GM18526 (cell line): Measurements from ENCODE around the gene OR2W3.

Source experiments
- POLR2A ChIP-seq: IDR thresholded peaks from 3 replicates; pipeline ENCODE4 v1.6.1; 2011; ENCODE audit not compliant: insufficient read length; ENCODE audit errors: extremely low read depth

The OR2W3 gene

GRCh38 chr1:247895163-247895637 is at the start of gene OR2W3:
OR2W3 (plus strand) TSS chr1:247895587; CDS start chr1:247895587, 0 bp downstream.
- TF ChIP-seq POLR2A: no peak

GRCh38 chr1:247845693-247846017 is 49.7 kb upstream of the OR2W3 start:
- no peak for TF ChIP-seq POLR2A

GRCh38 chr1:247848346-247848745 is 47.0 kb upstream of the OR2W3 start:
- TF ChIP-seq POLR2A: no peak

GRCh38 chr1:247849616-247850015 is 45.8 kb upstream of the OR2W3 start:
- TF ChIP-seq POLR2A: no peak

GRCh38 chr1:247854899-247855545 is 40.4 kb upstream of the OR2W3 start:
- no peak for TF ChIP-seq POLR2A

- no peak for TF ChIP-seq POLR2A
Measured at GRCh38 chr1:247855911-247856310, 39.5 kb upstream of the OR2W3 start.

GRCh38 chr1:247857069-247857984 is 38.1 kb upstream of the OR2W3 start, which contains the start of gene TRIM58:
TRIM58 (plus strand) TSS chr1:247857187; CDS start chr1:247857247, 60 bp downstream.
- TF ChIP-seq POLR2A: no peak

GRCh38 chr1:247857985-247858619 is 37.3 kb upstream of the OR2W3 start:
- no peak for TF ChIP-seq POLR2A

GRCh38 chr1:247862756-247863155 is 32.6 kb upstream of the OR2W3 start:
- TF ChIP-seq POLR2A: no peak

GRCh38 chr1:247864644-247865043 is 30.7 kb upstream of the OR2W3 start:
- TF ChIP-seq POLR2A: no peak

GRCh38 chr1:247865416-247865815 is 30.0 kb upstream of the OR2W3 start:
- TF ChIP-seq POLR2A: no peak

GRCh38 chr1:247883346-247883745 is 12.0 kb upstream of the OR2W3 start:
- no peak for TF ChIP-seq POLR2A

- no peak for TF ChIP-seq POLR2A
Measured at GRCh38 chr1:247884797-247885413, 10.5 kb upstream of the OR2W3 start.

- TF ChIP-seq POLR2A: no peak
Measured at GRCh38 chr1:247895976-247896375, 589 bp downstream of the OR2W3 start.

GRCh38 chr1:247904122-247904521 is 8.7 kb downstream of the OR2W3 start:
- no peak for TF ChIP-seq POLR2A
